ENCODE results near the gene ZNF549. TPM values are rescaled to one million over a fixed set of nuclear protein-coding genes. Genes with fewer than 3 reads are reported as not detected.

Gene ZNF549
- total and polyA plus RNA-seq, 2 experiments from 2014 or later: 4.2 to 5.6 TPM

- in situ Hi-C loops (cut with MboI): no loop called here
- TF ChIP-seq EZH2phosphoT487 (IDR thresholded peaks at IDR 0.05; ENCODE audit: insufficient read depth, low read depth) (0 out of 2 replicates have a peak, but pooled peaks have one; percentile 71), EZH2 (IDR thresholded peaks at IDR 0.05; ENCODE audit: insufficient read depth, poor library complexity, severe bottlenecking) (no peak)
- 10 to 13% methylated on average over 1 of the region's 1 CpG for WGBS, 2 experiments (ENCODE audit: low coverage in 1 of 2, low lambda C conversion rate in 2 of 2, missing lambda C conversion rate in 2 of 2)
- DNase-seq: peak; percentile 97
- peaks cover 18% of the 10 kb centered on the region for H3F3A ChIP-seq (ENCODE audit: insufficient read depth)
- H3K4me1 ChIP-seq (ENCODE audit: insufficient read depth): peaks cover 22% of the 10 kb centered on the region
- H2AFZ ChIP-seq: no peak overlapping the region
- peaks cover 33% of the 10 kb centered on the region for H3K79me2 ChIP-seq (ENCODE audit: insufficient read depth)
- H4K20me1 ChIP-seq (ENCODE audit: insufficient read depth): no peaks in the 10 kb centered on the region
- peak overlapping the region; percentile 61 for H3K27ac ChIP-seq
- no peaks in the 10 kb centered on the region for H3K9me2 ChIP-seq (ENCODE audit: insufficient read depth)
- H3K27me3 ChIP-seq (replicated peaks; ENCODE audit: insufficient read depth): no peaks in the 10 kb centered on the region
- peaks cover 26% of the 10 kb centered on the region for H3K36me3 ChIP-seq (ENCODE audit: low read depth)
- peak overlapping the region; percentile 32 for H3K4me2 ChIP-seq (ENCODE audit: unreplicated experiment)
- H3K4me3 ChIP-seq: no peak overlapping the region
- no peaks in the 10 kb centered on the region for H3K9me3 ChIP-seq (ENCODE audit: low read depth)
- H3K9ac ChIP-seq: no peak overlapping the region
Measured at GRCh38 chr19:57587529-57587928, 60.4 kb downstream of the ZNF549 start.

GRCh38 chr19:57599377-57599760, 72.2 kb downstream of the ZNF549 start:
- in situ Hi-C loops (cut with MboI): no loop called here
- Histone ChIP-seq H3K79me2 (ENCODE audit: insufficient read depth) (peaks cover 35% of the 10 kb centered on the region), H4K20me1 (ENCODE audit: insufficient read depth) (no peaks in the 10 kb centered on the region), H3K9ac (no peak overlapping the region), H3K9me2 (ENCODE audit: insufficient read depth) (no peaks in the 10 kb centered on the region), H3K27me3 (replicated peaks; ENCODE audit: insufficient read depth) (no peaks in the 10 kb centered on the region), H3K36me3 (ENCODE audit: low read depth) (no peaks in the 10 kb centered on the region), H3K4me1 (ENCODE audit: insufficient read depth) (no peaks in the 10 kb centered on the region), H2AFZ (peak overlapping the region; percentile 94), H3K4me3 (peak overlapping the region; percentile 86), H3K9me3 (ENCODE audit: low read depth) (no peaks in the 10 kb centered on the region), H3K4me2 (ENCODE audit: unreplicated experiment) (peak overlapping the region; percentile 79), H3K27ac (no peak overlapping the region), H3F3A (ENCODE audit: insufficient read depth) (no peaks in the 10 kb centered on the region)
- DNase-seq: no peak
- TF ChIP-seq EZH2 (IDR thresholded peaks at IDR 0.05; ENCODE audit: insufficient read depth, poor library complexity, severe bottlenecking) (no peak), EZH2phosphoT487 (IDR thresholded peaks at IDR 0.05; ENCODE audit: insufficient read depth, low read depth) (no peak)
- 56 to 58% methylated on average over 8 of the region's 8 CpGs for WGBS, 2 experiments (ENCODE audit: low coverage in 1 of 2, low lambda C conversion rate in 2 of 2, missing lambda C conversion rate in 2 of 2)

- peak within 1 kb of the TSS; percentile 76 for H3K9ac ChIP-seq
- 1 to 2% methylated on average over 37 to 48 of the region's 53 CpGs for WGBS, 2 experiments (ENCODE audit: low coverage in 1 of 2, low lambda C conversion rate in 2 of 2, missing lambda C conversion rate in 2 of 2)
- H3K4me3 ChIP-seq: peak within 1 kb of the TSS; percentile 86
- DNase-seq: peak; percentile 95
- TF ChIP-seq EZH2phosphoT487 (IDR thresholded peaks at IDR 0.05; ENCODE audit: insufficient read depth, low read depth) (no peak), EZH2 (IDR thresholded peaks at IDR 0.05; ENCODE audit: insufficient read depth, poor library complexity, severe bottlenecking) (no peak)
- peak within 1 kb of the TSS; percentile 94 for H2AFZ ChIP-seq
- H3K4me1 ChIP-seq (ENCODE audit: insufficient read depth): no peaks in the 10 kb centered on the region
- no peaks in the 10 kb centered on the region for H3K36me3 ChIP-seq (ENCODE audit: low read depth)
- H4K20me1 ChIP-seq (ENCODE audit: insufficient read depth): no peaks in the 10 kb centered on the region
- no peaks in the 10 kb centered on the region for H3K9me2 ChIP-seq (ENCODE audit: insufficient read depth)
- peaks cover 35% of the 10 kb centered on the region for H3K79me2 ChIP-seq (ENCODE audit: insufficient read depth)
- no peak within 1 kb of the TSS for H3K27ac ChIP-seq
- H3K27me3 ChIP-seq (replicated peaks; ENCODE audit: insufficient read depth): no peaks in the 10 kb centered on the region
- H3F3A ChIP-seq (ENCODE audit: insufficient read depth): no peaks in the 10 kb centered on the region
- in situ Hi-C loops (cut with MboI): no loop called here
- peak within 1 kb of the TSS; percentile 79 for H3K4me2 ChIP-seq (ENCODE audit: unreplicated experiment)
- H3K9me3 ChIP-seq (ENCODE audit: low read depth): no peaks in the 10 kb centered on the region
Measured at GRCh38 chr19:57599761-57600383, 72.7 kb downstream of the ZNF549 start, which contains the start of gene ZNF530. Gene ZNF530 (plus strand): TSS chr19:57599885. CDS start chr19:57604346, 4,461 bp downstream.

GRCh38 chr19:57606931-57607330, 79.8 kb downstream of the ZNF549 start:
- no peaks in the 10 kb centered on the region for H3K27me3 ChIP-seq (replicated peaks; ENCODE audit: insufficient read depth)
- no peak overlapping the region for H3K4me2 ChIP-seq (ENCODE audit: unreplicated experiment)
- TF ChIP-seq EZH2phosphoT487 (IDR thresholded peaks at IDR 0.05; ENCODE audit: insufficient read depth, low read depth): no peak
- TF ChIP-seq EZH2 (IDR thresholded peaks at IDR 0.05; ENCODE audit: insufficient read depth, poor library complexity, severe bottlenecking): no peak
- H3K27ac ChIP-seq: no peak overlapping the region
- no peaks in the 10 kb centered on the region for H3K4me1 ChIP-seq (ENCODE audit: insufficient read depth)
- no peaks in the 10 kb centered on the region for H3K9me3 ChIP-seq (ENCODE audit: low read depth)
- no peak overlapping the region for H2AFZ ChIP-seq
- in situ Hi-C loops (cut with MboI): no loop called here
- H3K9me2 ChIP-seq (ENCODE audit: insufficient read depth): no peaks in the 10 kb centered on the region
- H3K36me3 ChIP-seq (ENCODE audit: low read depth): 0 out of 2 replicates have a peak, but pooled peaks cover 3% of the 10 kb centered on the region
- H3K4me3 ChIP-seq: no peak overlapping the region
- H3F3A ChIP-seq (ENCODE audit: insufficient read depth): no peaks in the 10 kb centered on the region
- H3K79me2 ChIP-seq (ENCODE audit: insufficient read depth): peaks cover 14% of the 10 kb centered on the region
- WGBS, 2 experiments (ENCODE audit: low coverage in 1 of 2, low lambda C conversion rate in 2 of 2, missing lambda C conversion rate in 2 of 2): 96 to 98% methylated on average over 5 of the region's 5 CpGs
- no peak for DNase-seq
- no peak overlapping the region for H3K9ac ChIP-seq
- no peaks in the 10 kb centered on the region for H4K20me1 ChIP-seq (ENCODE audit: insufficient read depth)

Other genes starting within 250 kb of the ZNF549 start
- gene ZNF460, start 246.9 kb upstream of the ZNF549 start, total RNA-seq (2014; rRNA removed; shearing (Covaris generic)): 49.3 and 59.9 TPM in 2 replicates
- 7.6 and 8.5 TPM in 2 replicates for gene ZNF460, start 246.9 kb upstream of the ZNF549 start, polyA plus RNA-seq (2016; fragmentation: Nextera tagmentation; extraction: Ambion mirVana)
- gene ZNF543, start 206.9 kb upstream of the ZNF549 start, total RNA-seq (2014; rRNA removed; shearing (Covaris generic)): 5.9 and 8.0 TPM in 2 replicates
- 1.7 and 2.3 TPM in 2 replicates for gene ZNF543, start 206.9 kb upstream of the ZNF549 start, polyA plus RNA-seq (2016; fragmentation: Nextera tagmentation; extraction: Ambion mirVana)
- gene ZNF304, start 176.1 kb upstream of the ZNF549 start, total RNA-seq (2014; rRNA removed; shearing (Covaris generic)): 7.8 and 8.7 TPM in 2 replicates
- 4.2 and 4.8 TPM in 2 replicates for gene ZNF304, start 176.1 kb upstream of the ZNF549 start, polyA plus RNA-seq (2016; fragmentation: Nextera tagmentation; extraction: Ambion mirVana)
- 9.2 and 21.6 TPM in 2 replicates for gene TRAPPC2B, start 163.8 kb upstream of the ZNF549 start, total RNA-seq (2014; rRNA removed; shearing (Covaris generic))
- 30.3 and 33.0 TPM in 2 replicates for gene TRAPPC2B, start 163.8 kb upstream of the ZNF549 start, polyA plus RNA-seq (2016; fragmentation: Nextera tagmentation; extraction: Ambion mirVana)
- gene ZNF547, start 163.8 kb upstream of the ZNF549 start, total RNA-seq (2014; rRNA removed; shearing (Covaris generic)): 1.4 and 2.1 TPM in 2 replicates
- 1.2 and 2.0 TPM in 2 replicates for gene ZNF547, start 163.8 kb upstream of the ZNF549 start, polyA plus RNA-seq (2016; fragmentation: Nextera tagmentation; extraction: Ambion mirVana)
- gene ZNF548, start 137.5 kb upstream of the ZNF549 start, total RNA-seq (2014; rRNA removed; shearing (Covaris generic)): 11.1 and 20.3 TPM in 2 replicates
- 6.8 and 6.9 TPM in 2 replicates for gene ZNF548, start 137.5 kb upstream of the ZNF549 start, polyA plus RNA-seq (2016; fragmentation: Nextera tagmentation; extraction: Ambion mirVana)
- 4.8 and 19.9 TPM in 2 replicates for gene ZNF17, start 116.2 kb upstream of the ZNF549 start, total RNA-seq (2014; rRNA removed; shearing (Covaris generic))
- 3.5 and 4.1 TPM in 2 replicates for gene ZNF17, start 116.2 kb upstream of the ZNF549 start, polyA plus RNA-seq (2016; fragmentation: Nextera tagmentation; extraction: Ambion mirVana)
- 2.4 and 3.6 TPM in 2 replicates for gene ZNF749, start 92.0 kb upstream of the ZNF549 start, total RNA-seq (2014; rRNA removed; shearing (Covaris generic))
- gene ZNF749, start 92.0 kb upstream of the ZNF549 start, polyA plus RNA-seq (2016; fragmentation: Nextera tagmentation; extraction: Ambion mirVana): 15.8 and 17.5 TPM in 2 replicates
- gene VN1R1, start 70.2 kb upstream of the ZNF549 start, total RNA-seq (2014; rRNA removed; shearing (Covaris generic)): 0.32 and 1.5 TPM in 2 replicates
- gene VN1R1, start 70.2 kb upstream of the ZNF549 start, polyA plus RNA-seq (2016; fragmentation: Nextera tagmentation; extraction: Ambion mirVana): 0.58 and 0.68 TPM in 2 replicates
- gene ZNF772, start 49.8 kb upstream of the ZNF549 start, total RNA-seq (2014; rRNA removed; shearing (Covaris generic)): 13.6 and 13.7 TPM in 2 replicates
- gene ZNF772, start 49.8 kb upstream of the ZNF549 start, polyA plus RNA-seq (2016; fragmentation: Nextera tagmentation; extraction: Ambion mirVana): 4.1 and 5.8 TPM in 2 replicates
- gene ZNF419, start 39.6 kb upstream of the ZNF549 start, total RNA-seq (2014; rRNA removed; shearing (Covaris generic)): 13.9 and 29.0 TPM in 2 replicates
- gene ZNF419, start 39.6 kb upstream of the ZNF549 start, polyA plus RNA-seq (2016; fragmentation: Nextera tagmentation; extraction: Ambion mirVana): 7.5 and 8.7 TPM in 2 replicates
- 33.7 and 41.0 TPM in 2 replicates for gene ZNF773, start 27.4 kb upstream of the ZNF549 start, total RNA-seq (2014; rRNA removed; shearing (Covaris generic))
- 18.6 and 22.2 TPM in 2 replicates for gene ZNF773, start 27.4 kb upstream of the ZNF549 start, polyA plus RNA-seq (2016; fragmentation: Nextera tagmentation; extraction: Ambion mirVana)
- 7.3 and 12.0 TPM in 2 replicates for gene ZNF550, start 32.5 kb downstream of the ZNF549 start, total RNA-seq (2014; rRNA removed; shearing (Covaris generic))
- gene ZNF550, start 32.5 kb downstream of the ZNF549 start, polyA plus RNA-seq (2016; fragmentation: Nextera tagmentation; extraction: Ambion mirVana): 3.5 and 4.4 TPM in 2 replicates
- gene ZNF416, start 51.6 kb downstream of the ZNF549 start, total RNA-seq (2014; rRNA removed; shearing (Covaris generic)): 3.2 and 5.9 TPM in 2 replicates
- 4.9 and 5.8 TPM in 2 replicates for gene ZNF416, start 51.6 kb downstream of the ZNF549 start, polyA plus RNA-seq (2016; fragmentation: Nextera tagmentation; extraction: Ambion mirVana)
- gene ZIK1, start 56.8 kb downstream of the ZNF549 start, total RNA-seq (2014; rRNA removed; shearing (Covaris generic)): 5.3 and 10.4 TPM in 2 replicates
- 3.2 and 3.4 TPM in 2 replicates for gene ZIK1, start 56.8 kb downstream of the ZNF549 start, polyA plus RNA-seq (2016; fragmentation: Nextera tagmentation; extraction: Ambion mirVana)
- 3.7 and 5.1 TPM in 2 replicates for gene ZNF530, start 72.5 kb downstream of the ZNF549 start, total RNA-seq (2014; rRNA removed; shearing (Covaris generic))
- gene ZNF530, start 72.5 kb downstream of the ZNF549 start, polyA plus RNA-seq (2016; fragmentation: Nextera tagmentation; extraction: Ambion mirVana): 2.4 and 2.6 TPM in 2 replicates
- 23.6 and 27.6 TPM in 2 replicates for gene ZNF134, start 86.9 kb downstream of the ZNF549 start, total RNA-seq (2014; rRNA removed; shearing (Covaris generic))
- 9.5 and 10.0 TPM in 2 replicates for gene ZNF134, start 86.9 kb downstream of the ZNF549 start, polyA plus RNA-seq (2016; fragmentation: Nextera tagmentation; extraction: Ambion mirVana)
- gene ZNF211, start 105.8 kb downstream of the ZNF549 start, total RNA-seq (2014; rRNA removed; shearing (Covaris generic)): 8.3 and 11.1 TPM in 2 replicates
- gene ZNF211, start 105.8 kb downstream of the ZNF549 start, polyA plus RNA-seq (2016; fragmentation: Nextera tagmentation; extraction: Ambion mirVana): 5.5 and 5.7 TPM in 2 replicates
- not detected in 2 replicates for gene ZSCAN4, start 141.6 kb downstream of the ZNF549 start, total RNA-seq (2014; rRNA removed; shearing (Covaris generic))
- not detected in 2 replicates for gene ZSCAN4, start 141.6 kb downstream of the ZNF549 start, polyA plus RNA-seq (2016; fragmentation: Nextera tagmentation; extraction: Ambion mirVana)
- 6.3 and 7.1 TPM in 2 replicates for gene ZNF551, start 154.6 kb downstream of the ZNF549 start, total RNA-seq (2014; rRNA removed; shearing (Covaris generic))
- gene ZNF551, start 154.6 kb downstream of the ZNF549 start, polyA plus RNA-seq (2016; fragmentation: Nextera tagmentation; extraction: Ambion mirVana): 1.9 and 2.6 TPM in 2 replicates
- 2.0 and 2.2 TPM in 2 replicates for gene ZNF154, start 181.8 kb downstream of the ZNF549 start, total RNA-seq (2014; rRNA removed; shearing (Covaris generic))
- 2.0 and 2.6 TPM in 2 replicates for gene ZNF154, start 181.8 kb downstream of the ZNF549 start, polyA plus RNA-seq (2016; fragmentation: Nextera tagmentation; extraction: Ambion mirVana)
- 7.2 and 8.4 TPM in 2 replicates for gene ZNF671, start 200.3 kb downstream of the ZNF549 start, total RNA-seq (2014; rRNA removed; shearing (Covaris generic))
- gene ZNF671, start 200.3 kb downstream of the ZNF549 start, polyA plus RNA-seq (2016; fragmentation: Nextera tagmentation; extraction: Ambion mirVana): 6.8 and 6.9 TPM in 2 replicates
- 6.7 and 9.4 TPM in 2 replicates for gene ZNF776, start 219.5 kb downstream of the ZNF549 start, total RNA-seq (2014; rRNA removed; shearing (Covaris generic))
- gene ZNF776, start 219.5 kb downstream of the ZNF549 start, polyA plus RNA-seq (2016; fragmentation: Nextera tagmentation; extraction: Ambion mirVana): 3.7 and 3.9 TPM in 2 replicates
- 8.1 and 20.6 TPM in 2 replicates for gene ZNF586, start 242.3 kb downstream of the ZNF549 start, total RNA-seq (2014; rRNA removed; shearing (Covaris generic))
- gene ZNF586, start 242.3 kb downstream of the ZNF549 start, polyA plus RNA-seq (2016; fragmentation: Nextera tagmentation; extraction: Ambion mirVana): 5.1 and 5.8 TPM in 2 replicates